B cell (primary cell): ENCODE data around the gene DAZAP1. TPM values are rescaled to one million over a fixed set of nuclear protein-coding genes. Genes with fewer than 3 reads are reported as not detected.

Experiments used
- ATAC-seq: fragments of 200-7000 bp; cut with Tn5 transposase; one replicate; pipeline ENCODE4 v1.10.0; 2021; ENCODE audit warnings: low read depth, mild to moderate bottlenecking, moderate number of reproducible peaks, moderate library complexity
- CTCF ChIA-PET: fragments of 350-600 bp; sonication (Branson Sonifier 250); formaldehyde crosslinking; loops from one replicate; lab custom pipeline; 2021; ENCODE audit warnings: antibody characterized with exemption, inconsistent platforms; lab: Charles Lee
- POLR2A ChIA-PET: fragments of 350-600 bp; sonication (Branson Sonifier 250); formaldehyde crosslinking; loops from one replicate; lab custom pipeline; 2021; ENCODE audit warnings: antibody characterized with exemption; lab: Charles Lee
- DNase-seq: peaks from one replicate; pipeline ENCODE4 v3.0.0; 2013
- H2AFZ ChIP-seq: 2 replicates; pipeline ENCODE4 v1.6.1; 2012; ENCODE audit warnings: mild to moderate bottlenecking, low read depth, low read length; ENCODE audit not compliant: insufficient read depth, poor library complexity, severe bottlenecking
- H3K27ac ChIP-seq, 2 donors: 1 replicate in 1 of 2; 2 replicates in 1 of 2; pipeline ENCODE4 v1.5.1; 2012 to 2013; ENCODE audit warnings: low read length in 2 of 2, mild to moderate bottlenecking in 2 of 2, moderate library complexity in 1 of 2
- H3K27me3 ChIP-seq, 4 experiments: fragments of 200-600 bp in 1 of 4; sonication (generic) in 1 of 4; replicated peaks in 1 of 4; 1 replicate in 2 of 4; 2 replicates in 2 of 4; pipeline versions ENCODE4 v1.6.1 to v1.7.0; 2013 to 2016; ENCODE audit warnings: low read length in 3 of 4, mild to moderate bottlenecking in 2 of 4, mixed read lengths in 1 of 4, moderate library complexity in 1 of 4; ENCODE audit not compliant: insufficient read depth in 4 of 4, control insufficient read depth in 3 of 4; ENCODE audit errors: control extremely low read depth in 1 of 4
- H3K36me3 ChIP-seq, 2 experiments: replicated peaks in 1 of 2; 1 replicate in 1 of 2; 2 replicates in 1 of 2; pipeline versions ENCODE4 v1.6.1 to v1.7.1; 2013; ENCODE audit warnings: low read length in 1 of 2; ENCODE audit not compliant: insufficient read depth in 2 of 2, control insufficient read depth in 1 of 2; ENCODE audit errors: control extremely low read depth in 1 of 2, extremely low read depth in 1 of 2
- H3K4me1 ChIP-seq, 2 donors: fragments of 200-600 bp in 1 of 2; sonication (generic) in 1 of 2; 1 replicate in 1 of 2; 2 replicates in 1 of 2; pipeline versions ENCODE4 v1.5.1 to v1.6.1; 2013 to 2017; ENCODE audit warnings: low read length in 2 of 2; ENCODE audit not compliant: control insufficient read depth in 2 of 2, insufficient read depth in 2 of 2
- H3K4me2 ChIP-seq: replicated peaks from 2 replicates; pipeline ENCODE3; 2012; ENCODE audit warnings: mild to moderate bottlenecking, low read depth, low read length; ENCODE audit not compliant: poor library complexity, severe bottlenecking
- H3K4me3 ChIP-seq, 5 experiments: fragments of 200-600 bp in 1 of 5; sonication (generic) in 1 of 5; 1 replicate in 3 of 5; 2 replicates in 2 of 5; pipeline versions ENCODE4 v1.5.1 to v1.7.0; 2011 to 2016; ENCODE audit warnings: low read length in 4 of 5, mild to moderate bottlenecking in 4 of 5, low read depth in 2 of 5, control low read depth in 1 of 5, moderate library complexity in 1 of 5; ENCODE audit not compliant: insufficient read depth in 1 of 5; ENCODE audit errors: control extremely low read depth in 1 of 5, extremely low read depth in 1 of 5
- H3K79me2 ChIP-seq: fragments of 200-600 bp; sonication (generic); one replicate; pipeline ENCODE4 v1.6.0; 2016; ENCODE audit warnings: low read length; ENCODE audit not compliant: control insufficient read depth, insufficient read depth
- H3K9ac ChIP-seq: fragments of 200-600 bp; sonication (generic); 2 replicates; pipeline ENCODE4 v1.6.1; 2017; ENCODE audit warnings: mild to moderate bottlenecking, low read length, moderate library complexity
- H3K9me3 ChIP-seq, 3 donors: one replicate each; pipeline versions ENCODE4 v1.6.1 to v1.7.1; 2013; ENCODE audit warnings: low read length in 2 of 3; ENCODE audit not compliant: control insufficient read depth in 2 of 3, insufficient read depth in 1 of 3; ENCODE audit errors: control extremely low read depth in 1 of 3
- H4K20me1 ChIP-seq: 2 replicates; pipeline ENCODE4 v1.6.0; 2012; ENCODE audit warnings: mild to moderate bottlenecking, low read length; ENCODE audit not compliant: insufficient read depth, control insufficient read depth, poor library complexity, severe bottlenecking
- H3K27ac Mint-ChIP-seq: one replicate; pipeline ENCODE4 v1.8.0; 2021; ENCODE audit warnings: mixed read lengths
- H3K27me3 Mint-ChIP-seq: one replicate; pipeline ENCODE4 v1.8.0; 2021; ENCODE audit warnings: mixed read lengths
- H3K4me1 Mint-ChIP-seq: one replicate; pipeline ENCODE4 v1.8.0; 2021; ENCODE audit warnings: mixed read lengths
- H3K4me3 Mint-ChIP-seq: one replicate; pipeline ENCODE4 v1.8.0; 2021; ENCODE audit warnings: mixed read lengths
- H3K9me3 Mint-ChIP-seq: one replicate; pipeline ENCODE4 v1.8.0; 2022; ENCODE audit warnings: mixed read lengths; ENCODE audit not compliant: insufficient read depth
- CTCF ChIP-seq: fragments of 200-600 bp; IDR thresholded peaks from one replicate; pipeline ENCODE4 v1.8.0; 2022; ENCODE audit warnings: antibody characterized with exemption, mild to moderate bottlenecking
- EZH2 ChIP-seq: IDR thresholded peaks from 2 replicates; pipeline ENCODE4 v1.6.1; 2012; ENCODE audit warnings: borderline replicate concordance, low read depth, mild to moderate bottlenecking, moderate library complexity, low read length; ENCODE audit not compliant: insufficient read depth, poor library complexity, severe bottlenecking
- WGBS: methylation state at CpG from one replicate; pipeline ENCODE4 v1.1.5; 2013; ENCODE audit warnings: missing lambda C conversion rate; ENCODE audit not compliant: insufficient coverage; 5-methylcytosine and 5-hydroxymethylcytosine counted together
- intact Hi-C: fragments of 100-400 bp; cut with micrococcal nuclease; formaldehyde crosslinking; loops from one replicate; pipeline ENCODE4 v1.10.0; 2022
- polyA plus RNA-seq: library from polyadenylated mRNA; depleted of rRNA; stranded (reverse); fragments of >200 nt; gene quantifications from 2 replicates; pipeline ENCODE4 v1.2.3, GENCODE V29; 2012
- total RNA-seq, 2 donors: library from RNA; stranded (reverse); fragments of 120-200 nt in 1 of 2; gene quantifications; 1 replicate in 1 of 2; 2 replicates in 1 of 2; pipeline versions ENCODE4 v1.2.3 to v1.2.4, GENCODE V29; 2013 to 2022

DAZAP1 gene
- total and polyA plus RNA-seq, 2 donors (not counting 1 experiment from before 2014, with no cell fraction given), result 54.8 to 125 TPM

GRCh38 chr19:1360818-1361461, 46.4 kb upstream of the DAZAP1 start:
- no peaks in the 10 kb centered on the region for H4K20me1 ChIP-seq
- no peak overlapping the region for H2AFZ ChIP-seq
- H3K27me3 ChIP-seq, result no peaks in the 10 kb centered on the region
- H3K4me1 Mint-ChIP-seq, result peaks cover 35% of the 10 kb centered on the region
- no peak overlapping the region for H3K4me3 ChIP-seq
- H3K36me3 ChIP-seq, result peaks cover 0 to 34% of the 10 kb centered on the region in 2 experiments
- no peak overlapping the region for H3K27ac ChIP-seq
- no peaks in the 10 kb centered on the region for H3K27me3 Mint-ChIP-seq
- no peak overlapping the region for H3K4me3 Mint-ChIP-seq
- WGBS, result 89% methylated on average over 27 of the region's 31 CpGs
- H3K27ac Mint-ChIP-seq, result no peak overlapping the region
- TF ChIP-seq CTCF, result no peak
- ChIA-PET CTCF (no interaction called here), POLR2A (no interaction called here)
- ATAC-seq (no peak), DNase-seq (no peak)
- no peaks in the 10 kb centered on the region for H3K9me3 Mint-ChIP-seq
- no peak overlapping the region for H3K4me2 ChIP-seq
- intact Hi-C loops, result no loop called here
- peaks cover 13% of the 10 kb centered on the region for H3K79me2 ChIP-seq
- no peak overlapping the region for H3K9ac ChIP-seq
- peaks cover 21 to 25% of the 10 kb centered on the region in 2 donors for H3K4me1 ChIP-seq
- peaks cover 0 to 2% (median 0%) of the 10 kb centered on the region in 3 donors for H3K9me3 ChIP-seq

GRCh38 chr19:1361601-1362386, 45.6 kb upstream of the DAZAP1 start:
- no peak overlapping the region for H3K4me2 ChIP-seq

More at GRCh38 chr19:1361601-1362386, 45.6 kb upstream of the DAZAP1 start:
- H3K79me2 ChIP-seq, result peaks cover 13% of the 10 kb centered on the region
- Mint-ChIP-seq H3K4me3 (no peak overlapping the region), H3K4me1 (peaks cover 30% of the 10 kb centered on the region), H3K27ac (no peak overlapping the region), H3K27me3 (no peaks in the 10 kb centered on the region), H3K9me3 (no peaks in the 10 kb centered on the region)
- DNase-seq (no peak), ATAC-seq (no peak)
- H2AFZ ChIP-seq, result no peak overlapping the region
- no peak overlapping the region for H3K9ac ChIP-seq
- H3K4me3 ChIP-seq, result no peak overlapping the region
- CTCF ChIA-PET, result no interaction called here
- WGBS, result 96% methylated on average over 23 of the region's 30 CpGs
- POLR2A ChIA-PET, result no interaction called here
- TF ChIP-seq EZH2 (no peak), CTCF (no peak)
- H3K27me3 ChIP-seq, result no peaks in the 10 kb centered on the region
- peaks cover 18 to 22% of the 10 kb centered on the region in 2 donors for H3K4me1 ChIP-seq
- no peak overlapping the region for H3K27ac ChIP-seq
- intact Hi-C loops, result no loop called here
- peaks cover 0 to 40% of the 10 kb centered on the region in 2 experiments for H3K36me3 ChIP-seq
- H3K9me3 ChIP-seq, result peaks cover 0 to 2% (median 0%) of the 10 kb centered on the region in 3 donors
- H4K20me1 ChIP-seq, result no peaks in the 10 kb centered on the region
